ENCODE data around the gene THOC1. TPM values are rescaled to one million over a fixed set of nuclear protein-coding genes. Genes with fewer than 3 reads are reported as not detected.

Gene THOC1
- total and polyA plus RNA-seq, 2 experiments from 2014 or later = 73.0 to 108 TPM

- TF ChIP-seq ZNF462 (CRISPR knock-in tag; IDR thresholded peaks at IDR 0.05) = no peak
- no peak for TF ChIP-seq ETS1 (IDR thresholded peaks at IDR 0.05)
- no peak for TF ChIP-seq POLR2AphosphoS5 (IDR thresholded peaks at IDR 0.05; ENCODE audit: low read depth)
- TF ChIP-seq REST (IDR thresholded peaks at IDR 0.05; ENCODE audit: unreplicated experiment) = no peak
- no peak for TF ChIP-seq JUNB (IDR thresholded peaks at IDR 0.05; ENCODE audit: unreplicated experiment)
- no peak for TF ChIP-seq STAT1 (IDR thresholded peaks at IDR 0.05; ENCODE audit: unreplicated experiment)
- TF ChIP-seq CREB1 (CRISPR knock-in tag; IDR thresholded peaks at IDR 0.05; ENCODE audit: low read depth) = no peak
Observed at GRCh38 chr18:316393-316792, 48.5 kb upstream of the THOC1 start (continued).

All from GM23338 (cell line).